B cell (primary cell): ENCODE results near the gene TTPAL. TPM values are rescaled to one million over a fixed set of nuclear protein-coding genes. Genes with fewer than 3 reads are reported as not detected.

ENCODE experiments used
- ATAC-seq: fragments of 200-7000 bp; cut with Tn5 transposase; one replicate; pipeline ENCODE4 v1.10.0; 2021; ENCODE audit warnings: low read depth, mild to moderate bottlenecking, moderate number of reproducible peaks, moderate library complexity
- CTCF ChIA-PET: fragments of 350-600 bp; sonication (Branson Sonifier 250); formaldehyde crosslinking; loops from one replicate; lab custom pipeline; 2021; ENCODE audit warnings: antibody characterized with exemption, inconsistent platforms; lab: Charles Lee
- POLR2A ChIA-PET: fragments of 350-600 bp; sonication (Branson Sonifier 250); formaldehyde crosslinking; loops from one replicate; lab custom pipeline; 2021; ENCODE audit warnings: antibody characterized with exemption; lab: Charles Lee
- DNase-seq: peaks from one replicate; pipeline ENCODE4 v3.0.0; 2013
- H2AFZ ChIP-seq: 2 replicates; pipeline ENCODE4 v1.6.1; 2012; ENCODE audit warnings: mild to moderate bottlenecking, low read depth, low read length; ENCODE audit not compliant: insufficient read depth, poor library complexity, severe bottlenecking
- H3K27ac ChIP-seq, 2 donors: 1 replicate in 1 of 2; 2 replicates in 1 of 2; pipeline ENCODE4 v1.5.1; 2012 to 2013; ENCODE audit warnings: low read length in 2 of 2, mild to moderate bottlenecking in 2 of 2, moderate library complexity in 1 of 2
- H3K27me3 ChIP-seq, 4 experiments: fragments of 200-600 bp in 1 of 4; sonication (generic) in 1 of 4; replicated peaks in 1 of 4; 1 replicate in 2 of 4; 2 replicates in 2 of 4; pipeline versions ENCODE4 v1.6.1 to v1.7.0; 2013 to 2016; ENCODE audit warnings: low read length in 3 of 4, mild to moderate bottlenecking in 2 of 4, mixed read lengths in 1 of 4, moderate library complexity in 1 of 4; ENCODE audit not compliant: insufficient read depth in 4 of 4, control insufficient read depth in 3 of 4; ENCODE audit errors: control extremely low read depth in 1 of 4
- H3K36me3 ChIP-seq, 2 experiments: replicated peaks in 1 of 2; 1 replicate in 1 of 2; 2 replicates in 1 of 2; pipeline versions ENCODE4 v1.6.1 to v1.7.1; 2013; ENCODE audit warnings: low read length in 1 of 2; ENCODE audit not compliant: insufficient read depth in 2 of 2, control insufficient read depth in 1 of 2; ENCODE audit errors: control extremely low read depth in 1 of 2, extremely low read depth in 1 of 2
- H3K4me1 ChIP-seq, 2 donors: fragments of 200-600 bp in 1 of 2; sonication (generic) in 1 of 2; 1 replicate in 1 of 2; 2 replicates in 1 of 2; pipeline versions ENCODE4 v1.5.1 to v1.6.1; 2013 to 2017; ENCODE audit warnings: low read length in 2 of 2; ENCODE audit not compliant: control insufficient read depth in 2 of 2, insufficient read depth in 2 of 2
- H3K4me2 ChIP-seq: replicated peaks from 2 replicates; pipeline ENCODE3; 2012; ENCODE audit warnings: mild to moderate bottlenecking, low read depth, low read length; ENCODE audit not compliant: poor library complexity, severe bottlenecking
- H3K4me3 ChIP-seq, 5 experiments: fragments of 200-600 bp in 1 of 5; sonication (generic) in 1 of 5; 1 replicate in 3 of 5; 2 replicates in 2 of 5; pipeline versions ENCODE4 v1.5.1 to v1.7.0; 2011 to 2016; ENCODE audit warnings: low read length in 4 of 5, mild to moderate bottlenecking in 4 of 5, low read depth in 2 of 5, control low read depth in 1 of 5, moderate library complexity in 1 of 5; ENCODE audit not compliant: insufficient read depth in 1 of 5; ENCODE audit errors: control extremely low read depth in 1 of 5, extremely low read depth in 1 of 5
- H3K79me2 ChIP-seq: fragments of 200-600 bp; sonication (generic); one replicate; pipeline ENCODE4 v1.6.0; 2016; ENCODE audit warnings: low read length; ENCODE audit not compliant: control insufficient read depth, insufficient read depth
- H3K9ac ChIP-seq: fragments of 200-600 bp; sonication (generic); 2 replicates; pipeline ENCODE4 v1.6.1; 2017; ENCODE audit warnings: mild to moderate bottlenecking, low read length, moderate library complexity
- H3K9me3 ChIP-seq, 3 donors: one replicate each; pipeline versions ENCODE4 v1.6.1 to v1.7.1; 2013; ENCODE audit warnings: low read length in 2 of 3; ENCODE audit not compliant: control insufficient read depth in 2 of 3, insufficient read depth in 1 of 3; ENCODE audit errors: control extremely low read depth in 1 of 3
- H4K20me1 ChIP-seq: 2 replicates; pipeline ENCODE4 v1.6.0; 2012; ENCODE audit warnings: mild to moderate bottlenecking, low read length; ENCODE audit not compliant: insufficient read depth, control insufficient read depth, poor library complexity, severe bottlenecking
- H3K27ac Mint-ChIP-seq: one replicate; pipeline ENCODE4 v1.8.0; 2021; ENCODE audit warnings: mixed read lengths
- H3K27me3 Mint-ChIP-seq: one replicate; pipeline ENCODE4 v1.8.0; 2021; ENCODE audit warnings: mixed read lengths
- H3K4me1 Mint-ChIP-seq: one replicate; pipeline ENCODE4 v1.8.0; 2021; ENCODE audit warnings: mixed read lengths
- H3K4me3 Mint-ChIP-seq: one replicate; pipeline ENCODE4 v1.8.0; 2021; ENCODE audit warnings: mixed read lengths
- H3K9me3 Mint-ChIP-seq: one replicate; pipeline ENCODE4 v1.8.0; 2022; ENCODE audit warnings: mixed read lengths; ENCODE audit not compliant: insufficient read depth
- EZH2 ChIP-seq: IDR thresholded peaks from 2 replicates; pipeline ENCODE4 v1.6.1; 2012; ENCODE audit warnings: borderline replicate concordance, low read depth, mild to moderate bottlenecking, moderate library complexity, low read length; ENCODE audit not compliant: insufficient read depth, poor library complexity, severe bottlenecking
- WGBS: methylation state at CpG from one replicate; pipeline ENCODE4 v1.1.5; 2013; ENCODE audit warnings: missing lambda C conversion rate; ENCODE audit not compliant: insufficient coverage; 5-methylcytosine and 5-hydroxymethylcytosine counted together
- intact Hi-C: fragments of 100-400 bp; cut with micrococcal nuclease; formaldehyde crosslinking; loops from one replicate; pipeline ENCODE4 v1.10.0; 2022
- polyA plus RNA-seq: library from polyadenylated mRNA; depleted of rRNA; stranded (reverse); fragments of >200 nt; gene quantifications from 2 replicates; pipeline ENCODE4 v1.2.3, GENCODE V29; 2012
- total RNA-seq, 2 donors: library from RNA; stranded (reverse); fragments of 120-200 nt in 1 of 2; gene quantifications; 1 replicate in 1 of 2; 2 replicates in 1 of 2; pipeline versions ENCODE4 v1.2.3 to v1.2.4, GENCODE V29; 2013 to 2022
- TF ChIP-seq, protein P1 (sequence below): fragments of 200-600 bp; IDR thresholded peaks from one replicate; pipeline ENCODE4 v1.8.0; 2022; ENCODE audit warnings: antibody characterized with exemption, mild to moderate bottlenecking

TTPAL gene
- total and polyA plus RNA-seq, 2 donors (not counting 1 experiment from before 2014, with no cell fraction given): 4.0 to 26.8 TPM

DNA sequence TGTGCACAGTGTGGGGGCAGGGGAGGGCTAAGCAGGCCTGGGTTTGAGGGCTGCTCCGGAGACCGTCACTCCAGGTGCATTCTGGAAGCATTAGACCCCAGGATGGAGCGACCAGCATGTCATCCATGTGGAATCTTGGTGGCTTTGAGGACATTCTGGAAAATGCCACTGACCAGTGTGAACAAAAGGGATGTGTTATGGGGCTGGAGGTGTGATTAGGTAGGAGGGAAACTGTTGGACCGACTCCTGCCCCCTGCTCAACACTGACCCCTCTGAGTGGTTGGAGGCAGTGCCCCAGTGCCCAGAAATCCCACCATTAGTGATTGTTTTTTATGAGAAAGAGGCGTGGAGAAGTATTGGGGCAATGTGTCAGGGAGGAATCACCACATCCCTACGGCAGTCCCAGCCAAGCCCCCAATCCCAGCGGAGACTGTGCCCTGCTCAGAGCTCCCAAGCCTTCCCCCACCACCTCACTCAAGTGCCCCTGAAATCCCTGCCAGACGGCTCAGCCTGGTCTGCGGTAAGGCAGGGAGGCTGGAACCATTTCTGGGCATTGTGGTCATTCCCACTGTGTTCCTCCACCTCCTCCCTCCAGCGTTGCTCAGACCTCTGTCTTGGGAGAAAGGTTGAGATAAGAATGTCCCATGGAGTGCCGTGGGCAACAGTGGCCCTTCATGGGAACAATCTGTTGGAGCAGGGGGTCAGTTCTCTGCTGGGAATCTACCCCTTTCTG is 44.0 kb upstream of the TTPAL start:
- ChIA-PET CTCF (no interaction called here), POLR2A (no interaction called here)
- DNase-seq (no peak), ATAC-seq (no peak)
- H3K27me3 Mint-ChIP-seq: peaks cover 5% of the 10 kb centered on the region
- H3K27ac ChIP-seq: no peak overlapping the region
- H3K36me3 ChIP-seq: no peaks in the 10 kb centered on the region
- no peak overlapping the region for H2AFZ ChIP-seq
- intact Hi-C loops: no loop called here
- H3K27me3 ChIP-seq: no peaks in the 10 kb centered on the region
- no peak overlapping the region for H3K4me3 ChIP-seq
- H3K79me2 ChIP-seq: no peaks in the 10 kb centered on the region
- no peaks in the 10 kb centered on the region for H4K20me1 ChIP-seq
- no peak overlapping the region for H3K4me3 Mint-ChIP-seq
- H3K9me3 ChIP-seq: no peaks in the 10 kb centered on the region
- no peak for TF ChIP-seq EZH2
- TF ChIP-seq, protein P1, sequence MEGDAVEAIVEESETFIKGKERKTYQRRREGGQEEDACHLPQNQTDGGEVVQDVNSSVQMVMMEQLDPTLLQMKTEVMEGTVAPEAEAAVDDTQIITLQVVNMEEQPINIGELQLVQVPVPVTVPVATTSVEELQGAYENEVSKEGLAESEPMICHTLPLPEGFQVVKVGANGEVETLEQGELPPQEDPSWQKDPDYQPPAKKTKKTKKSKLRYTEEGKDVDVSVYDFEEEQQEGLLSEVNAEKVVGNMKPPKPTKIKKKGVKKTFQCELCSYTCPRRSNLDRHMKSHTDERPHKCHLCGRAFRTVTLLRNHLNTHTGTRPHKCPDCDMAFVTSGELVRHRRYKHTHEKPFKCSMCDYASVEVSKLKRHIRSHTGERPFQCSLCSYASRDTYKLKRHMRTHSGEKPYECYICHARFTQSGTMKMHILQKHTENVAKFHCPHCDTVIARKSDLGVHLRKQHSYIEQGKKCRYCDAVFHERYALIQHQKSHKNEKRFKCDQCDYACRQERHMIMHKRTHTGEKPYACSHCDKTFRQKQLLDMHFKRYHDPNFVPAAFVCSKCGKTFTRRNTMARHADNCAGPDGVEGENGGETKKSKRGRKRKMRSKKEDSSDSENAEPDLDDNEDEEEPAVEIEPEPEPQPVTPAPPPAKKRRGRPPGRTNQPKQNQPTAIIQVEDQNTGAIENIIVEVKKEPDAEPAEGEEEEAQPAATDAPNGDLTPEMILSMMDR: no peak
- no peak overlapping the region for H3K27ac Mint-ChIP-seq
- H3K9me3 Mint-ChIP-seq: no peaks in the 10 kb centered on the region
- no peak overlapping the region for H3K4me2 ChIP-seq
- no peaks in the 10 kb centered on the region for H3K4me1 ChIP-seq
- no peaks in the 10 kb centered on the region for H3K4me1 Mint-ChIP-seq
- 66% methylated on average over 5 of the region's 11 CpGs for WGBS
- H3K9ac ChIP-seq: no peak overlapping the region
